NCI-H1417 (cell line): ENCODE data around the gene CYP2R1.
A peak's percentile ranks its signal among the peaks of the same experiment; 100 is the strongest.
"Not testable (repeated sequence)": the region's sequence is repeated elsewhere in the genome, so short reads cannot be mapped to it uniquely, and the experiment has no call there.

Source experiments
- DNase-seq, 3 experiments: peaks; one replicate each; lab custom pipeline; 2025; lab: John Stamatoyannopoulos, UW

The CYP2R1 gene

DNA sequence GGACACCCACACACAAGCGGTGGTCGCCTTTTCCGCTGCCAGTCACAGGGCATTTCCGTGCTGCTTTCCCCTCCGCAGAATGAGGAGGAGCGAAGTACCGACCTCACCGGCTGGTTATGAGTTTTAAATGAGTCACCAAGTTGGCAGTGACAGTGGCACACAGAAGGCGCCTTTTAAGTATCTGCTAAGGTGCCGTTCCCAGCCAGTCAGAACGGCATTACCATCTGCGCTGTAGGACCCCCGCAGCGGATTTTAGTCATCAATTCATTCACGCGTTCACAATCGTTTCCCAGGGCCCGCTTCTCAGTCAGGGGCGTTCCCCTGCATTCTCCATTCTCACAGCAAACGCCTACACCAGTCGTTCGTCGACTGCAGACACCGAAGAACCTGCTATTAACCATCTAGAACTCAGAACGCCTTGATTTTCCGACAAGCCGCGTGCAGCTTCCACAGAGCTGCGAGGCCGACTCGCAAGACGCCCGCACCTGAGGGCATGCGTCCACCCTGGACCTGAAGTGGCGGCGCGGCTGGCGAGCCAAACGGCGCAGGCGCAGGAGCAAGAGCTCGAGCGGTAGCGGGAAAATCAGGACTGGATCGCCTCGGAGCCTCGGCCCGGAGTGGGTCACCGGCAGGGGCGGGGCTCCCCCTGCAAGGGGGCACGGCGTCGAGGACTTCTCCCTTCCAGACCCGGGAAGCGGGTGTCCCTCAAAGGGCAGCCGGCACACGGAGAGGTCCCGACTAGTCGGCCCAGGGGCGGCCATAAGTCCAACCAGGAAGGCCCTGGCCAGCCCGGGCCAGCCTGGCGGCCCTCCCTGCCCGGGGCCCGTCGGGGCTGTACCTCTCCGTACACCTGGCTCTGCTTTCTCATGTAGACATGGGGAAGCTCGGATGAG, 642 bp downstream of the CYP2R1 start:
- peak; percentile 96 to 97 (median 96) for DNase-seq

DNA sequence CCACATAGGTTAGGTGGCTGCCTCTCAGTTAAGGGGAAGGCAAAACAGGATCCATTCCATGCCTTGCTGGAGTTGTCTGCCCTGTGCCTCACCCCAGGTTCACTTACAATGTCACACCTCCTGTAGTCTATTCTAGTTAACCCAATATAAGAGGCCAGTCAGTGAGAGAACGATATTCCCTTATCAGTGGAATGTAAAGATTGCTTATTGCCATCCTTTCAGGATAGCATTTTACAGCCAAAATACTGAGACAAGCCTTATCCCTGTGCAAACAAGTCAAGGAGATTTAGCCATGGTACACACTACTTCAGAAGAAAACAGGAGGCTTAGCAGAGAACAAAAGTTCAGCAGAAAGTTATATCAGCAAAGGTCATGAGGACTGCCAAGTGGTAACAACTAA, 5.5 kb downstream of the CYP2R1 start:
- DNase-seq = no peak

DNA sequence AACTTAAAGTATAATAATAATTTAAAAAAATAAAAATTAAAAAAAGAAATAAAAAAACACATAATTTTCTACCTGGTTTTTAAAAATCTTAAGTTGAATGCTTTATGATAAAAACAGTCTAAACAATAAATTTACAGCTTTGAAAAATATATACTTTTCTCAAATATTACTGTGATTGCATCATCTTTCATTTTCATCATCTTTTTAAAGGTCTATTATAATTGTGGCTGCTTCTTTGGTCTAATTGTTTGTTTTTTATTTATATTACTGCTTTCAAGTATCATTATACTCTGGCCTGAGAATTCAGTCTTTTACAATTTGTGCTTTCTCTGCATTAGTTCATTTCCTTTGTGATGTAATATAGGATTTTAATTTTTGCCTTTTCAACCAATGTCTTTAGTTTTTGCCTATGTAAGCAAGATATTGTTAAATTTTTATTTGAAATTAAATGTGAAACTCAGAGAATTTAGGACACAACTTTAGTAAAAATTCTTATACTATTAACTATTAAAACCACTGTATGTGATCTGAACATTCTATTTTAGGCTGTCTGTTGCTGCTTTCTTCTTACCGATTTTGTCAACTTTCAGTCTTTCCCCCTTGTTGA, 7.3 kb downstream of the CYP2R1 start:
- no peak for DNase-seq

DNA sequence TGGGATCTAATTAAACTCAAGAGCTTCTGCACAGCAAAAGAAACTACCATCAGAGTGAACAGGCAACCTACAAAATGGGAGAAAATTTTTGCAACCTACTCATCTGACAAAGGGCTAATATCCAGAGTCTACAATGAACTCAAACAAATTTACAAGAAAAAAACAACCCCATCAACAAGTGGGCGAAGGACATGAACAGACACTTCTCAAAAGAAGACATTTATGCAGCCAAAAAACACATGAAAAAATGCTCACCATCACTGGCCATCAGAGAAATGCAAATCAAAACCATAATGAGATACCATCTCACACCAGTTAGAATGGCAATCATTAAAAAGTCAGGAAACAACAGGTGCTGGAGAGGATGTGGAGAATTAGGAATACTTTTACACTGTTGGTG, 8.3 kb downstream of the CYP2R1 start:
- not testable (repeated sequence) for DNase-seq

DNA sequence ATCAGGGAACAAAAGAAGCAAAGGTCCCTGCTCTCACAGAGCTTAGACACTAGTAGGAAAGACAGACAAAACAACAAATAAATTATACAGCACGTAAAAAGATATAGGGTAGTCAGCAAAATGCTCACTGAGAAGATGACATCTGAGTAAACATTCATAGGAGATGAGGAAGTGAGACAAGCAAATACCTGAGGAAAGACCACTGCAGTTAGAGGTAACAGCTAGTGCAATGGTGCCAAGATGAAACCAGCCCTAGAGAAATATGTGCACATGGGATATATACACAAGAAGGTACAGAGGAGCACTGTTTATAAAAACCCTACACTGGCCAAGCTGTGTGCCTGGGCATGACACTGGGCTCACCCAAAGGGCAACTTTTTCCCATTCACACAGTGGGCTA, 9.8 kb downstream of the CYP2R1 start:
- DNase-seq = no peak

DNA sequence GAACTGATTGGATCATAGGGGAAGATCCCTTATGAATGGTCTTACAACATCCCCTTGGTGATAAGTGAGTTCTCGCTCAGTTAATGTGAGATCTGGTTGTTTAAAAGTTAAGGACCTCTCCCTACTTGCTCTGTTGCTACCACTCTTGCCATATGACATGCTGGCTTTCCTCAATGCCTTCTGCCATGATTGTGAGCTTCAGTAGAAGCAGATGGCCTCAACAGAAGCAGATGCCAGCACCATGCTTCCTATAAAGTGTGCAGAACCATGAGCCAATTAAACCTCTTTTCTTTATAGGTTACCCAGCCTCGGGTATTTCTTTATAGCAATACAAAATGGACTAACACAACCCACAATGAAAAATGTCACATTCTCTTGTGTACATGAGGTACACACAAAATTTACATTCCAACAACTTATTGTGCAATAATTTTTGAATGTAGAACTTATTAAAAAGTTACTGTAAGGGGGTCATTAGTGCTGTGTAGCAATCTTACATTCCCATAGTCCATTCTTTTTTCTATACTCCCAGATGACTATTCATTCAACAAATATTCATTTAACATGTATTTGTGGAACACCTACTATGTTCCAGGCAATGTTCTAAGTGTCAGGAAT, 10.3 kb downstream of the CYP2R1 start:
- no peak for DNase-seq

DNA sequence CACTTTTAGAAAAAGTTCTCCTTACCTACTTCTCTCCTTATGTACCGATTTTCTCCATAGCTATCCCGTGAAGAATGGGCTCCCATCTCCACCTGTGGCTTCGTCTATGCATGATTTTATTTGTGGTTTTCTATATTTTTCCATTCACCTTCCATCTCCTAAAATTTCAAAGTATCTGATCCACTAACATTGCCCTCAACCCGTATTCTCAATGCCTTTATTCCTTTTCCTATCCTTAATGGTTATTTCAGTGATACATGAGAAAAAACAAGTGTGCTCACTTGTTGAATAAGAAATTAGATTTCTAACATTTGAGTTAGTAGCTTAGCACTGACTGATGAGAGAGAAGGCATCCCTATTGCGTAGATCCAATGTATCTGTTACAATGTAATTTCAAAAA, 16.9 kb downstream of the CYP2R1 start:
- DNase-seq = no peak

DNA sequence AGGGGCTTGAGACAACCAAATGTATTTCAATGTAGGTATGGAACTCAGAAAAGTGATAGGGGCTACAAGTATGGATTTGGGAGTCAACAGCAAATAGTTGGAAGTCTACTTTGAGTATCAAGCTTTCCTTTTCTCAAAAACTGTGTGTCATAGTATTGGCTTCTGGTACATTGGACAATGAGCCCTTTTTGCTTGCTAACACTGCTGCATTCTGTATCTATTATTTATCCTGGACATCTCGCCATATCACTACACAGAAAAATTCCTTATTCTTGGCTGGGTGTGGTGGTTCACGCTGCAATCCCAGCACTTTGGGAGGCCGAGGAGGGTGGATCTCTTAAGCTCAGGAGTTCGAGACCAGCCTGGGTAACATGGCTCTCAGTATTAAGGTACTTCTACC, 18.4 kb downstream of the CYP2R1 start:
- no peak for DNase-seq

DNA sequence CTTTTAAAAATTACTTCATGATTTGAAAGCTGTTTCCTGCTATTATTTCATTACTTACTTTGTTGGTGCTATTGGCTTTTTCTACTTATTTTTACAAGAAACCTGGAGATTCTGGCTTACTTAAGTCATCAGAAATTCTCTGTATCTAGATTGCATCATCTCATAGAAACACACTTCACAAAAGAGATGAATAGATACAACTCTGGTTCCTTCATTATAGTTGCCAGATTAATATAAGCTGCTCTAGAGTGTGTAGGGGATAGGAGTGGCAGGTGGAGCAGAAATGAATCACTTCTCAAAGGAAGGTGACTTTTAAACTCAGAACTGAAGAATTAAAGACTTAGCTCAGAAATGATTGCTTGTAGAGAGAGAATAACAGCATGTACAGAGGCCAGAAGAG, 20.0 kb downstream of the CYP2R1 start:
- DNase-seq = no peak

DNA sequence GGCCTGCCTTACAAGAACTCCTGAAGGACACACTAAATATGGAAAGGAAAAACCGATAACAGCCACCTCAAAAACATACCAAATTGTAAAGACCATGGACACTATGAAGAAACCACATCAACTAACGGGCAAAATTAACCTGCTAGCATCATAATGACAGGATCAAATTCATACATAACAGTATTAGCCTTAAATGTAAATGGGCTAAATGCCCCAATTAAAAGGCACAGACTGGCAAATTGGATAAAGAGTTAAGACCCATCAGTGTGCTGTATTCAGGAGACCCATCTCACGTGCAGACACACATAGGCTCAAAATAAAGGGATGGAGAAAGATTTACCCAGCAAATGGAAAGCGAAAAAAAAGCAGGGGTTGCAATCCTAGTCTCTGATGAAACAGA, 28.3 kb downstream of the CYP2R1 start:
- DNase-seq = not testable (repeated sequence)

DNA sequence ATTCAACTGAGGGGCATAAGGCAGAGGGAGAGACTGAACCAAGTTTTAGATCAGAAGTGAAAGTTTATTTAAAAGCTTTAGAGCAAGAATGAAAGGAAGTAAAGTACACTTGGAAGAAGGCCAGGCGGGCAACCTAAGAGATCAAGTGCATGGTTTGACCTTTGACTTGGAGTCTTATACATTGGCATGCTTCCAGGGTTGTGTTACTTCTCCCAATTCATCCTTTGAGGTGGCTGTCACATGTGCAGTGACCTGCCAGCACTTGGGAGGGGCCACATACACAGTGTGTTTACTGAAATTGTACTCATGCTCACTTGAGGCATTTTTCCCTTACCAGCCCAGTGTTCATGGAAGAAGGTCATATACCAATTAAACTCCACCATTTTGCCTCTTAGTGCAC, 30.4 kb downstream of the CYP2R1 start:
- DNase-seq = peak in 1 of 3 experiments; percentile 8

DNA sequence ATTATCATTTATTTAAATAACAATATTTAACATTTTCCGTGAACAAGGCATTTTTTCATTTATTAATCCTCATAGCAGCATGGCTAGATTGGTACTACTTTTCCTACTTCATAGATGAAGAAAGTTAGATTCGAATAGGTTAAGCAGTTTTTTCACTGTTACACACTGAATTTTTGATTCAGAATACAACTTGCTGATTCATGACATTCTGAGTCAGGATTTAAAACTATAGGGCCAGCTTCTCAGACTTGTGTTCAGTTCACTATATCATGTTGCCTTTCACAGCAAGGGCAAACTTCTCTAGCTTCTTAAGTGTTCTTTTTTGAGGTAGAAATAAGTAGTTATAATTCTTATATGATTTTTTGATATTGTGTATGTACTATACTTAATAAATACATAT, 31.5 kb downstream of the CYP2R1 start:
- DNase-seq = no peak

DNA sequence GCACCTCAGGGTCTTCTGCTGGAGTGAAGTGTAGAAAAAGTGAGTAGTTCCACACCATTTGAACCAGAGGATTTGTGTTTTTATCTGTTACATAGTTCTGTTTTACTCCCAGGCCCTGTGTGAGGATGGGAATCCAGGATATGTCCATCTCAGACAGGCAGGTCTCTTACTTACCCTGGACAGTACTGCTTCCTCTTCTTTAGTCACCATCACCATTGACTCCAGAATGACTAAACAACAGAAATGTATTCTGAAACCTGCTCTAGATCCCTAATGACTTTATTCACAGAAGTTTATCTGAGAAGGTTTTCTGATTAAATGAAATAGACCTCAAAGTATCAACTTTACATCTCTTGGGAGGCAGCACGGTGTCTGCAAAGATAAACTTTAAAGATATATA, 33.6 kb downstream of the CYP2R1 start:
- no peak for DNase-seq

DNA sequence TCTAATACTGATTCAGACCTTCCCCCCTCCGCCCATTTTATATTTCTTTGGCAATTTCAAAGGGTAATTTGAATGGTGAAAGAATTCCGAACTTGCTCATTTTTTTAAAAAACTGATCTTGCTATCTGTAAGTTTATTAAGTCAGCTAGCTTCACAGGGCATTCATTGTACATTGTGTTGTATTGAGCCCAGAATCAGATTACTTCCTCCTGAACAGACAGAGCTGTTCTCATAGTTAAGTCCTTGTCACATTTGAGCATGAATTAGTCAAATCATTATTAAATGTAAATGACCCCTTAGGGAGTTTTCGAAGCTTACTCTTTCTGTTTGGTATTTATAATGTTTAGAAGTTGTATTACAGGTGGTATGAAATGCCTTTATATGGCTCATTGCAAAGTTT, 34.4 kb downstream of the CYP2R1 start:
- no peak for DNase-seq

DNA sequence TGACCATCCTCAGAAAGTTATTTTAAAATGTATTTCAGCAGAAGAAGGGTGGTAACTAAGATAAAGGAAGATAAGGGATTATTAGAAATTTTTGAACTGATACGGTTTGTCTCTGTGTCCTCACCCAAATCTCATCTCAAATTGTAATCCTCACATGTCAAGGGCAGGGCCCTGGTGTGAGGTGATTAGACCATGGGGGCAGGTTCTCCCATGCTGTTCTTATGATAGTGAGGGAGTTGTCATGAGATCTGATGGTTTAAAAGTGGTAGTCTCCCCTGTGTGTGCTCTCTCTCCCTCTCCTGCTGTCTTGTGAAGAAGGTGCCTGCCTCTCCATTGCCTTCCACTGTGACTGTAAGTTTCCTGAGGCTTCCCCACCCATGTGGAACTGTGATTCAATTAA, 36.1 kb downstream of the CYP2R1 start:
- DNase-seq = no peak

DNA sequence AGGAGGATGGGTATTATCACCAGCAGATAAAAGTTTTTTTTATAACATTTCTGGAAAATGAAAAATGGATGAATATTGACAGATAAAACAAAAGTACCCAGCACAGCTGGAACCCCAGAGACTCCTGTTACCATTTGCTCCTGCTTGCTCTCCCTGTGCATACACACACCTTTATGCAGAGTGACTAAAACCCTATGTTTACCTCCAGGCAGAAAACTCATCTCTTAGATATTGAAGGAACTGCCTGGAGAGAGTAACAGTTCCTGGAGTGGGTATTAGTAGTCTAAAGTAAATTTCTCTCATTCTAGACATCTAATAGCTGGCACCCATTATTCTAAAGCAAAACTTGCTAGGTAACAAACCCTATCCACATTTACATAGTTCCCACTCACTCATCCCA, 38.0 kb downstream of the CYP2R1 start:
- DNase-seq = no peak

DNA sequence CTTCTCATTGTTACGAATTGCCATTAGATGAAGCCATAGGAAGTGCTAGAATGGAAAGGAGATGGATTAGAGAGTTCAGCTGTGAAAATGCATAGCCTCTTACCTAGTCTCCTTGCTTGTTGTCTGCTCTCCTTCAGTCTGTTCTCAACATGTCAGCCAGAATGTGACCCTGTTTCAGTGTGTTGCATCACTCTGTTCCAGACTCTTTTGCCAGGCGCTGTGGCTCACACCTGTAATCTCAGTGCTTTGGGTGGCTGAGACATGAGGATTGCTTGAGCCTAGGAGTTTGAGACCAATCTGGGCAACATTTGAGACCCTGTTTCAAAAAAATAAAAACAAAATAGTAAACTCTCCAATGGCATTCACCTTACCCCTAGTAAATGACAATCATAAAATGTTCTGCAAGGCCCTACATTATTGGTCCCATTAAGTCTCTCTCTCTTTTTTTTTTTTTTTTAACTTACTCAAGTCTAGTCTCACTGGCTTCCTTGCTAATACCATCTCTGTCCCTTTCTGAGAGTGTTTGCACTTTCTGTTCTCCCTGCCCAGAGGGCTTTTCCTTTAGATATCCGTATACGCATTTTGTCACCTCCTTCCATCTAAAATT, 39.4 kb downstream of the CYP2R1 start:
- no peak for DNase-seq

DNA sequence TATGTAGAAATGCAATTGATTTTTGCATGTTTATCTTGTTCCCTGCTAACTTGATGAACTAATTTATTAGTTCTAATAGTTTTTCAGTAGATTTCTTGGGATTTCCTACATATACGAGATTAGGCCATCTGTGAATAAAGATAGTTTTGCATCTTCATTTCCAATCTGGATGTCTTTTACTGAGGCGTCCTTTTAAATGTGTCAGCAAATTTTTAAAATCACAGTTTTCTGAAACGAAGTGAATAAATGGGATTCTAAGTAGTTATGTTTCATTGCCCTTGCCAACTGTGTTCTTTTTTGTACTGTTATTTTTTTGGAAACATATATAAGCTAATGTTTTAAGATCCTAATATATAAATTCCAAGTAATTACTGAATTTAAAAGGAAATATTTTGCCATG, 50.0 kb downstream of the CYP2R1 start:
- no peak for DNase-seq

DNA sequence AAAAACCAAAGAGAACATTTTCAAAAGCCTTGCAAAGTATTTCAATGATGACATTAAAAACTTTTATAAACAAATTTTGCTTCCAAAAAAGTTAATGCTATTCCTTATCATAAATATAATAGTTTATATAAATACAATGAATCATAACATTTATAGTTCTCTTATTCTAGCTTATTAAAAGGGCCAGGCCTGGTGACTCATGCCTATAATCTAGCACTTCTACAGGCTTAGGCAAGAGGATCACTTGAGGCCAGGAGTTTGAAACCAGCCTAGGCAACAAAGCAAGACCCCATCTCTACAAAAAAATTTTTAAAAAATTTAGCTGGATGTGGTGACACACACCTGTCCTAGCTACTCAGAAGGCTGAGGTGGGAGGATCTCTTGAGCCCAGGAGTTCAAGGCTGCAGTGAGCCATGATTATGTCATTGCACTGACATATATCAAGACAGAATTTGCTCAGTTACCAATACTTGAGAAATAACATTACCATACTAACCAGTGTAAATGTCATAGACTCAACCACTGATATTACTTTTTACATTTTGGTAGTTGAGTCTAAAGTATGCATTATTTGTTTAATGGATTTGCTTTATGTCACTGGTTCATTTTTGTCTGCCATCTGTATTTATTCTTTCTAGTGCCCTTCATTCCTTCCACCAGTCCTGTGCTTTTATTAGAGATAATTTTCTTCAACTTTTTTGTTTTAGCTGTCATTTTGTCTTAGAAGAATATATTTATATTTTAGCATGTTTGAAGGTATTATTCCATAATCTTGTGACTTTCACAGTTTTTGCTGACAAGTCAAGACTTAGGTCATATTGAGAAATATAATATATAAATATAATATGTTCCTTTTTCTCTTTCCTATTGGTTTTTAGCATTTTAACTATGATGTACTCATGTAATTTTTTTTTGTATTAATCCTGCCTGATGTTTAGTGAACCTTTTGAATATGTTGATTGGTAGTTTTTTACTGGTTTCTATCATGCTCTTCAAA, 56.2 kb downstream of the CYP2R1 start:
- DNase-seq = no peak
